Caco-2 (cell line): ENCODE data around the gene FBXO38. TPM values are rescaled to one million over a fixed set of nuclear protein-coding genes. Genes with fewer than 3 reads are reported as not detected.

ENCODE experiments used
- BruUV-seq: library from RNA; stranded (reverse); fragments of 400-500 nt; replicated peaks from 2 replicates; lab custom pipeline; 2021; lab: Mats Ljungman, UMichigan
- CTCF ChIA-PET: fragments of 300-600 bp; sonication (Branson Sonifier 250); formaldehyde crosslinking; loops from one replicate; lab custom pipeline; 2022; ENCODE audit warnings: antibody characterized with exemption; lab: Charles Lee
- POLR2A ChIA-PET: fragments of 300-600 bp; sonication (Branson Sonifier 250); formaldehyde crosslinking; loops from one replicate; lab custom pipeline; 2022; ENCODE audit warnings: antibody characterized with exemption; lab: Charles Lee
- DNase-seq, 2 experiments: peaks; one replicate each; pipeline versions ENCODE4 v3.0.0 to v3.0.0-alpha.2; 2020 to 2022
- H3K27me3 ChIP-seq: replicated peaks from 2 replicates; pipeline ENCODE4 v1.6.0; 2011; ENCODE audit warnings: low read length; ENCODE audit not compliant: control insufficient read depth, insufficient read depth
- H3K36me3 ChIP-seq: 2 replicates; pipeline ENCODE4 v1.5.1; 2011; ENCODE audit warnings: low read length; ENCODE audit not compliant: control insufficient read depth, insufficient read depth
- H3K4me1 ChIP-seq: fragments of 250-450 bp; sonication (Bioruptor Pico); 2 replicates; pipeline ENCODE4 v1.5.1; 2020; ENCODE audit warnings: mild to moderate bottlenecking
- H3K4me3 ChIP-seq: 2 replicates; pipeline ENCODE4 v1.5.1; 2011; ENCODE audit warnings: low read depth, mild to moderate bottlenecking, control low read depth, low read length
- H3K9me3 ChIP-seq: fragments of 250-450 bp; sonication (Bioruptor Pico); 2 replicates; pipeline ENCODE4 v1.5.1; 2020; ENCODE audit warnings: mild to moderate bottlenecking, moderate library complexity
- H3K27ac Mint-ChIP-seq: one replicate; pipeline ENCODE4 v1.8.0; 2022; ENCODE audit warnings: mixed read lengths; ENCODE audit not compliant: unreplicated experiment
- H3K27me3 Mint-ChIP-seq: one replicate; pipeline ENCODE4 v1.8.0; 2022; ENCODE audit warnings: mixed read lengths; ENCODE audit not compliant: insufficient read depth, unreplicated experiment
- H3K36me3 Mint-ChIP-seq: one replicate; pipeline ENCODE4 v1.8.0; 2022; ENCODE audit warnings: mild to moderate bottlenecking, mixed read lengths; ENCODE audit not compliant: insufficient read depth, unreplicated experiment
- H3K4me1 Mint-ChIP-seq: one replicate; pipeline ENCODE4 v1.8.0; 2022; ENCODE audit warnings: low read depth, mixed read lengths; ENCODE audit not compliant: unreplicated experiment
- H3K4me3 Mint-ChIP-seq: one replicate; pipeline ENCODE4 v1.8.0; 2022; ENCODE audit warnings: mild to moderate bottlenecking, moderate library complexity, mixed read lengths; ENCODE audit not compliant: unreplicated experiment
- H3K9me3 Mint-ChIP-seq: one replicate; pipeline ENCODE4 v1.8.0; 2022; ENCODE audit warnings: mixed read lengths; ENCODE audit not compliant: unreplicated experiment
- intact Hi-C: fragments of 100-400 bp; cut with micrococcal nuclease; formaldehyde crosslinking; loops from one replicate; pipeline ENCODE4 v1.10.0; 2022; ENCODE audit not compliant: unreplicated experiment
- total RNA-seq: library from RNA; stranded (reverse); gene quantifications from 2 replicates; pipeline ENCODE4 v1.2.3, GENCODE V29; 2022
- TF ChIP-seq, protein P1 (sequence below), 2 experiments: fragments of 200-600 bp in 1 of 2; IDR thresholded peaks; 1 replicate in 1 of 2; 2 replicates in 1 of 2; pipeline versions ENCODE4 v1.5.1 to v1.8.0; 2011 to 2022; ENCODE audit warnings: antibody characterized with exemption in 1 of 2, control low read depth in 1 of 2, inconsistent platforms in 1 of 2, low read depth in 1 of 2, low read length in 1 of 2, mild to moderate bottlenecking in 1 of 2, moderate library complexity in 1 of 2; ENCODE audit not compliant: insufficient read depth in 1 of 2, severe bottlenecking in 1 of 2, unreplicated experiment in 1 of 2

Gene FBXO38
- total RNA-seq, 1 experiment from 2014 or later, result 36.7 TPM

DNA sequence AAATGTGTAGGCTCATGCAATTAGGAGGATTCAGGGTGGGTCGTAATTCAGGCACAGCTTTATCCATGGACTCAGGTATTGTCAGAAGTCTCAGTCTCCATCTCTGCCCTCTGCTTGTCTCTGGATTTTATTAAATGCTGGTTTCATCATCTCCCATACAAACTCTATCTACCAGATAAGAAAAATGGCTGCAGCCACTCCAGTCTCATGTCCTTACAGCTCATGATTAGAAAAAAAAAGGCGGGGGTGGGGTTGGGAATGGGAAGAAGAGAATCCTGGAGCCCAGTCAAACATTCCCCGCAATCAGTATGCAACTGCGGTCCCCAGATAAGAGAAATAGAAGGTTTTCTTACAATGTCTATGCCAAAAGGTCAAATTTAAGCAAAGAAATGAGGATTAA, 7.6 kb upstream of the FBXO38 start:
- H3K36me3 ChIP-seq, result no peaks in the 10 kb centered on the region
- Mint-ChIP-seq H3K4me1 (peaks cover 10% of the 10 kb centered on the region), H3K36me3 (no peaks in the 10 kb centered on the region), H3K9me3 (peaks cover 13% of the 10 kb centered on the region), H3K27me3 (no peaks in the 10 kb centered on the region), H3K4me3 (no peak overlapping the region), H3K27ac (no peak overlapping the region)
- H3K4me1 ChIP-seq, result no peaks in the 10 kb centered on the region
- BruUV-seq, result no TSS peak
- ChIA-PET CTCF (no interaction called here), POLR2A (no interaction called here)
- H3K9me3 ChIP-seq, result no peaks in the 10 kb centered on the region
- TF ChIP-seq, protein P1, sequence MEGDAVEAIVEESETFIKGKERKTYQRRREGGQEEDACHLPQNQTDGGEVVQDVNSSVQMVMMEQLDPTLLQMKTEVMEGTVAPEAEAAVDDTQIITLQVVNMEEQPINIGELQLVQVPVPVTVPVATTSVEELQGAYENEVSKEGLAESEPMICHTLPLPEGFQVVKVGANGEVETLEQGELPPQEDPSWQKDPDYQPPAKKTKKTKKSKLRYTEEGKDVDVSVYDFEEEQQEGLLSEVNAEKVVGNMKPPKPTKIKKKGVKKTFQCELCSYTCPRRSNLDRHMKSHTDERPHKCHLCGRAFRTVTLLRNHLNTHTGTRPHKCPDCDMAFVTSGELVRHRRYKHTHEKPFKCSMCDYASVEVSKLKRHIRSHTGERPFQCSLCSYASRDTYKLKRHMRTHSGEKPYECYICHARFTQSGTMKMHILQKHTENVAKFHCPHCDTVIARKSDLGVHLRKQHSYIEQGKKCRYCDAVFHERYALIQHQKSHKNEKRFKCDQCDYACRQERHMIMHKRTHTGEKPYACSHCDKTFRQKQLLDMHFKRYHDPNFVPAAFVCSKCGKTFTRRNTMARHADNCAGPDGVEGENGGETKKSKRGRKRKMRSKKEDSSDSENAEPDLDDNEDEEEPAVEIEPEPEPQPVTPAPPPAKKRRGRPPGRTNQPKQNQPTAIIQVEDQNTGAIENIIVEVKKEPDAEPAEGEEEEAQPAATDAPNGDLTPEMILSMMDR (IDR thresholded peaks at IDR 0.05; ENCODE audit: insufficient read depth in 1 of 2, low read depth in 1 of 2, low read length in 1 of 2, severe bottlenecking in 1 of 2, unreplicated experiment in 1 of 2), result no peak
- H3K4me3 ChIP-seq, result no peak overlapping the region
- H3K27me3 ChIP-seq, result no peaks in the 10 kb centered on the region
- intact Hi-C loops, result no loop called here
- no peak for DNase-seq

DNA sequence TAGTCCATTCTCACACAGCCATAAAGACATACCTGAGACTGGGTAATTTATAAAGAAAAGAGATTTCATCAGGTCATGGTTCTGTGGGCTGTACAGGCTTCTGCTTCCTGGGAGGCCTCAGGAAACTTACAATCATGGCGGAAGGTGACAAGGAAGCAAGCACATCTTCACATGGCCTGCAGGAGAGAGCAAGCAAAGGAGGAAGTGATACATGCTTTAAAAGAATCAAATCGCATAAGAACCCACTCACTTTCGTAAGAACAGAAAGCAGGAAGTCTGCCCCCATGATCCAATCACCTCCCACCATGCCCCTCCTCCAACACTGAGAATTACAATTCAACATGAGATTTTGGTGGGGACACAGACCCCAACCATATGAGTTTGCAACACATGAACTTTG, 5.1 kb upstream of the FBXO38 start:
- BruUV-seq, result no TSS peak
- no peak overlapping the region for H3K4me3 ChIP-seq
- Mint-ChIP-seq H3K4me3 (no peak overlapping the region), H3K36me3 (peaks cover 5% of the 10 kb centered on the region), H3K27me3 (no peaks in the 10 kb centered on the region), H3K9me3 (peaks cover 13% of the 10 kb centered on the region), H3K27ac (no peak overlapping the region), H3K4me1 (peaks cover 10% of the 10 kb centered on the region)
- intact Hi-C loops, result no loop called here
- H3K27me3 ChIP-seq, result no peaks in the 10 kb centered on the region
- H3K36me3 ChIP-seq, result no peaks in the 10 kb centered on the region
- ChIA-PET POLR2A (no interaction called here), CTCF (no interaction called here)
- H3K4me1 ChIP-seq, result no peaks in the 10 kb centered on the region; the same call in 1 of the 2 replicates
- DNase-seq, result no peak
- TF ChIP-seq, protein P1 (IDR thresholded peaks at IDR 0.05; ENCODE audit: insufficient read depth in 1 of 2, low read depth in 1 of 2, low read length in 1 of 2, severe bottlenecking in 1 of 2, unreplicated experiment in 1 of 2), result no peak
- no peaks in the 10 kb centered on the region for H3K9me3 ChIP-seq

DNA sequence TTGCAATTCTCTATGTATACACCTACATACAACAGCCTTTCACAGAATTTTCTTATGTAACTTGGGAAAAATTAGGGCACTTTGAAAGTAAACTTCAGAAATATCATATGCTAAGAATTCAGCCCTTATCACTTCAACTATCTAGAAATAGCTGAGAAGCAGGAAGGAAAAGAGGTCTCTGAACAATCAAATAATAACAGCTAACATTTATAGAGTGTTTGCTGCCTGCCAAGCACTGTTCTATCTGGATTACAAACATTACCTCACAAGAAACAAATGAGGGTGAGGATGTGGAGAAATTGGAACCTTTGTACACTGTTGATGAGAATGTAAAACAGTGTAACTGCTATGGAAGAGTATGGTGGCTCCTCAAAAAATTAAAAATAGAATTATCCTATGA, 4.4 kb upstream of the FBXO38 start:
- Mint-ChIP-seq H3K27me3 (no peaks in the 10 kb centered on the region), H3K36me3 (peaks cover 9% of the 10 kb centered on the region), H3K4me1 (peaks cover 7% of the 10 kb centered on the region), H3K4me3 (no peak overlapping the region), H3K9me3 (peaks cover 13% of the 10 kb centered on the region), H3K27ac (no peak overlapping the region)
- intact Hi-C loops, result no loop called here
- CTCF ChIA-PET, result no interaction called here
- Histone ChIP-seq H3K9me3 (no peaks in the 10 kb centered on the region), H3K4me3 (no peak overlapping the region), H3K36me3 (no peaks in the 10 kb centered on the region), H3K27me3 (no peaks in the 10 kb centered on the region), H3K4me1 (no peaks in the 10 kb centered on the region; the same call in 1 of the 2 replicates)
- POLR2A ChIA-PET, result no interaction called here
- TF ChIP-seq, protein P1 (IDR thresholded peaks at IDR 0.05; ENCODE audit: insufficient read depth in 1 of 2, low read depth in 1 of 2, low read length in 1 of 2, severe bottlenecking in 1 of 2, unreplicated experiment in 1 of 2), result no peak
- BruUV-seq, result no TSS peak
- no peak for DNase-seq
